ENCODE measurements around the gene FFAR3.

FFAR3 gene

GRCh38 chr19:35357867-35358573, at the start of gene FFAR3:
Gene FFAR3, plus strand, starts transcription at chr19:35358460. Its CDS starts 431 bp downstream, at chr19:35358891.
- DNase-seq, result no peak

GRCh38 chr19:35308910-35309309, 49.4 kb upstream of the FFAR3 start:
- DNase-seq, result no peak

- no peak for DNase-seq
Observed at GRCh38 chr19:35309481-35310279, 48.6 kb upstream of the FFAR3 start.

- no peak for DNase-seq
Observed at GRCh38 chr19:35310331-35310730, 47.9 kb upstream of the FFAR3 start.

- no peak for DNase-seq
Observed at GRCh38 chr19:35310811-35311465, 47.3 kb upstream of the FFAR3 start.

- no peak for DNase-seq
Observed at GRCh38 chr19:35311901-35312665, 46.2 kb upstream of the FFAR3 start.

- DNase-seq, result no peak
Observed at GRCh38 chr19:35313587-35313986, 44.7 kb upstream of the FFAR3 start.

- no peak for DNase-seq
Observed at GRCh38 chr19:35314031-35314430, 44.2 kb upstream of the FFAR3 start.

- no peak for DNase-seq
Observed at GRCh38 chr19:35314858-35315470, 43.3 kb upstream of the FFAR3 start.

GRCh38 chr19:35315883-35316282, 42.4 kb upstream of the FFAR3 start:
- no peak for DNase-seq

GRCh38 chr19:35316560-35316959, 41.7 kb upstream of the FFAR3 start:
- peak; percentile 81 for DNase-seq

GRCh38 chr19:35317464-35318043, 40.7 kb upstream of the FFAR3 start:
- DNase-seq, result no peak

- DNase-seq, result no peak
Observed at GRCh38 chr19:35318679-35319448, 39.4 kb upstream of the FFAR3 start.

- no peak for DNase-seq
Observed at GRCh38 chr19:35320065-35320713, 38.1 kb upstream of the FFAR3 start.

GRCh38 chr19:35321291-35321690, 37.0 kb upstream of the FFAR3 start:
- DNase-seq, result no peak

- no peak for DNase-seq
Observed at GRCh38 chr19:35322014-35322413, 36.2 kb upstream of the FFAR3 start.

GRCh38 chr19:35327642-35328041, 30.6 kb upstream of the FFAR3 start:
- DNase-seq, result no peak

GRCh38 chr19:35328851-35329285, 29.4 kb upstream of the FFAR3 start, which contains the start of gene CD22:
Gene CD22, plus strand, starts transcription at chr19:35329187. Its CDS starts 2,854 bp downstream, at chr19:35332041.
- DNase-seq, result no peak

GRCh38 chr19:35329323-35329722, 28.9 kb upstream of the FFAR3 start:
- no peak for DNase-seq

GRCh38 chr19:35330475-35330874, 27.8 kb upstream of the FFAR3 start:
- DNase-seq, result no peak

All from DMS79 (cell line).